ENCODE measurements around the gene USP3.

USP3 gene

DNA sequence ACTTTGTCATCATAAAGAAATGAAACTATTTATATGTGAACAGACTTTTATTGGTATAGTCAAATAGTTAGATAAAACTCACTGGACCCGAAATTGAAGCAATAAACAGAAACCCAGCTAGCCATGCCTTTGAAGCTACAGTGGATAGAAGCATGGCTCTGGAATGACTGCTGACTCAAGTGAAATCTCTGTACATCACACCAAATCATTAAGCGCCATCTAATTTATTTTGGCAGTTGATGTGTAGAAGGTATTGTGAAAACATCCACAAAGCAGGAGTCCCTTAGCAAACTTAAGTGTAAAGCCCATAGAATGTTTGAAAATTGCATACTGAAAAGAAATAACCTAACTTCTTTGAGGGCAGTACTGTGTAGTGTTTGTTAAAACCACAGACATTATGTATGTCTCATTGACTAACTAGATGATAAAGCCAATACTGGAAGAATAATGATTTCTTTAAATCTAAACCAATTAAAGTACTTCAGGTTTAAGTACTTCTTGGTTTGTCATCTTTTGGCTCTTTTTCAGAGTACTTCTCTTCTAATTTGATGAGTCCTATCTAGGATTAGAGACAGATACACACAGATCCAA is 50.0 kb downstream of the USP3 start:
- no peak for TF ChIP-seq ZFX (IDR thresholded peaks at IDR 0.05)
- TF ChIP-seq, protein P1, sequence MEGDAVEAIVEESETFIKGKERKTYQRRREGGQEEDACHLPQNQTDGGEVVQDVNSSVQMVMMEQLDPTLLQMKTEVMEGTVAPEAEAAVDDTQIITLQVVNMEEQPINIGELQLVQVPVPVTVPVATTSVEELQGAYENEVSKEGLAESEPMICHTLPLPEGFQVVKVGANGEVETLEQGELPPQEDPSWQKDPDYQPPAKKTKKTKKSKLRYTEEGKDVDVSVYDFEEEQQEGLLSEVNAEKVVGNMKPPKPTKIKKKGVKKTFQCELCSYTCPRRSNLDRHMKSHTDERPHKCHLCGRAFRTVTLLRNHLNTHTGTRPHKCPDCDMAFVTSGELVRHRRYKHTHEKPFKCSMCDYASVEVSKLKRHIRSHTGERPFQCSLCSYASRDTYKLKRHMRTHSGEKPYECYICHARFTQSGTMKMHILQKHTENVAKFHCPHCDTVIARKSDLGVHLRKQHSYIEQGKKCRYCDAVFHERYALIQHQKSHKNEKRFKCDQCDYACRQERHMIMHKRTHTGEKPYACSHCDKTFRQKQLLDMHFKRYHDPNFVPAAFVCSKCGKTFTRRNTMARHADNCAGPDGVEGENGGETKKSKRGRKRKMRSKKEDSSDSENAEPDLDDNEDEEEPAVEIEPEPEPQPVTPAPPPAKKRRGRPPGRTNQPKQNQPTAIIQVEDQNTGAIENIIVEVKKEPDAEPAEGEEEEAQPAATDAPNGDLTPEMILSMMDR (conservative IDR thresholded peaks at IDR 0.05): no peak

DNA sequence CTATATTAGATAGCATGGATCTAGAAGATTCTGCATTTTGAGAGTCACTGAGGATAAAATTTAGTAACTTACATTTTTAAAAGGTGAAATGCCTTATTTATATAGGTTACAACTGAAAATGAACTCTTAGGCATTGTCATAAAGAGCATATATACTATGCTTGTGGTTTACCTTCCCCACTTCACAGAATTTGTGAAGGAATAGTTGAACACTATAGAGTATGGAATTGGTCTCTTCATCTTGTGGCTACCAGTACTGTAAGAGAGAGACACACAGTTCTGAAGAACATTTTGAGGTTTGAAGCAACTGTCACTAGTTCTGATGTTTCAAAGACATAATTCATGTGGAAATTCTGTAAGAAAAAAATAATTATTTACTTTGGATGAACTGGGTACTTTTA is 51.1 kb downstream of the USP3 start:
- no peak for TF ChIP-seq ZFX (IDR thresholded peaks at IDR 0.05)
- TF ChIP-seq, protein P1 (conservative IDR thresholded peaks at IDR 0.05): no peak
- H3K27ac ChIP-seq: no peak overlapping the region

More for the DNA sequence above, 50.0 kb downstream of the USP3 start:
- no peak overlapping the region for H3K27ac ChIP-seq

DNA sequence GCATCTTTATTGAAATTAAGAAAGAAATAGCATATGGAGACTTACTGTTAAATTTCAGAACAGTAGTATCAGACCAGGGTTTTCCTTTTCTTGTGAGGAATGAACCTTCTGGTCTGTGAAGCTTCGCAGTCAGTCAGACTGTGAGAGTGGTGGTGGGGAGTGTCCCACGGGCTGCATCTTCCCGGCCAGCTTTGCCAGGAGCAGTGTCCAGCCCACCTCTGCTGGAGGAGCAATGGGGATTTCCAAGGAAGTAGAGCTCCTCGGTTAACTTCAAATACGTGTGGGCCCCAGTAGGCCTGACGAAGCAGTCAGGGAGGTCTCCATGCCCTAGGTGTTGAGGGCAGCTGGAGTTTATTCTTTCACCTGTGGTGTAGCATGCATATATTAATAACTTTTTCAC is 51.9 kb downstream of the USP3 start:
- TF ChIP-seq, protein P1 (conservative IDR thresholded peaks at IDR 0.05): no peak
- TF ChIP-seq ZFX (IDR thresholded peaks at IDR 0.05): no peak
- no peak overlapping the region for H3K27ac ChIP-seq

DNA sequence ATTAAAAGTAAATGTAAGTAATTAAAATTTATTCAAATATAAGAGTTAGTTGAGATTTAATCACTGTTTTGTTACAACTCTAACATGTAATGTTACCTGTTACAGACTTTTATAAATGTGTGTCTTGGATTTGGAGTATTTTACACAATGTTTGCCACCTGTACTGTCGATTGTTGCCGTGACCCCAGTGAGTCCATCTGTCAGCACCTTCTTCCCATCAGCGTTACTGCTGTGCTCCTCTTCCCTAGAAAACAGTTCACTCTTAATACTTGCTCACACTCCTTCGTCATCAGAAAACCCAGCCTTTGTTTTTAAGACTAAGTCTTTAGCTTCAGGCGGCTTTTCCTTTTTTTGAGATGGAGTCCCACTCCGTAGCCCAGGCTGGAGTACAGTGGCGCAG is 52.3 kb downstream of the USP3 start:
- no peak overlapping the region for H3K27ac ChIP-seq
- TF ChIP-seq, protein P1 (conservative IDR thresholded peaks at IDR 0.05): no peak
- TF ChIP-seq ZFX (IDR thresholded peaks at IDR 0.05): no peak

DNA sequence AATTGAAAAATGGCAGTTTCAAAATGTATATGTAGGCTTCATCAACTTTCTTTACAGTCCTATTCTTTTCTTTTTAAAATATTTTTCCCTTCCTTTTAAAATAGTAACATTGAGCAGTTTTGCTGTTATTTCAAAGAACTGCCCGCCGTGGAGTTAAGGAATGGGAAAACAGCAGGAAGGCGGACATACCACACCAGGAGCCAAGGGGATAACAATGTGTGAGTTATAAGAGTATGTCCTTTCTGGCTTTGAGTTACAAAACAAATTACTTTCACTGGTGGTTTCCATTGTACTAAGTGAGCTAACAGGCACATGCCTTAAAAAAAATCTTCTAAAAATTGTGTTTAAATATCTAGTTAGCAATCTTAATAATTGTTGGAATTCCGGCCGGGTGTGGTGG is 55.4 kb downstream of the USP3 start:
- TF ChIP-seq ZFX (IDR thresholded peaks at IDR 0.05): no peak
- TF ChIP-seq, protein P1 (conservative IDR thresholded peaks at IDR 0.05): no peak

DNA sequence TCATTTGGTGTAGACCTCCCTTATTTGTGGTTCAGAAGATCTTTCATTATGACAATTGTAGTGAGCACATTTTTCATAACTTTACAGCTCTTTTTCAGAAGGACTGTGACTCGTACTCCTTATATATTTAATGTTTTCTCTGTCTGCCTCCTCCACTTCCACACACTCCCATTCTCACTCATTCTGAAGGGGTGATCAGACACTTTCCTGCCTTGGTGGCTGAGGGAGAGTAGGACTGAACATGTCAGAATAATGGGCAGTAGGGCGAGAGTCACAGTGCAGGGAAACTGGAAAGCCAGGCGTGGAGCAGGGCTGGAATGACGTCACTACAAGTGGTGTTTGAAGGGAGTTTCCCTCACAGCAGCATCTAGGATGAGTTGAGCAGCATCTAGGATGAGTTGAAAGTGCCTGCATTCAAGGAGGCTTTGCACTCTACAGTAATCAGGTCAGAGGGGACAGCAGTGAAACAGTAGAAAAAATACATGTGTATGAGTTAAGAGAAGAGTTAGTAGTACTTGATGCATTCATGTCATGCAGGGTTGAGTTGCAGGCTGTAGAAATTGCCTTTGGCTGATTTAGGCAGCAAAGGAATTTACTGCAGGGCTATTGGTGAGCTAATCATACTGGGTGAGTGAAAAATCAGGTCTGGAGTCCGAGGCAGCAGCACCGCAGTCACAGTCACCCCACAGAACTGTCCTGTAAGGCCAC is 56.5 kb downstream of the USP3 start:
- no peak overlapping the region for H3K27ac ChIP-seq
- TF ChIP-seq ZFX (IDR thresholded peaks at IDR 0.05): no peak
- TF ChIP-seq, protein P1 (conservative IDR thresholded peaks at IDR 0.05): no peak

More for the DNA sequence above, 55.4 kb downstream of the USP3 start:
- H3K27ac ChIP-seq: no peak overlapping the region

DNA sequence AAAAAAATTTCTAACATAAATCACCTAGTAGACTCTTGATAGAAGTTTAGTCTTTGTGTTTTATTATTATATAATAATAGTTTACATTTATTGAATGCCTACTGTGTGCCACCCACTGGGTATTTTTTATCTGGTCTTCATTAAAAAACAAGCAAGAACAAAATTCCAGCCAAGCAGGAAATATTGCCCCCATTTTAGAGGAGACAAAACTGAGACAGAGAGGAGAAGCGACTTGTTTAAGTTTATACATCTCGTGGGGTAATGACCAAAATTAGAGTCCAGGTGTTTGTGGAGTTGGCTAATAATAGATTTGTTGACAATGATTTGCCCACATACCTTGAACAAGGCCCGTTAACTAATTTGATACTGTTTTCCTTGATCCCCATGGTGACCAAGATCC is 59.7 kb downstream of the USP3 start:
- H3K27ac ChIP-seq: no peak overlapping the region
- TF ChIP-seq ZFX (IDR thresholded peaks at IDR 0.05): no peak
- TF ChIP-seq, protein P1 (conservative IDR thresholded peaks at IDR 0.05): no peak
